ENCODE data around the gene NKPD1.

NKPD1 gene

GRCh38 chr19:45202637-45203036, 41.9 kb upstream of the NKPD1 start:
- H2AFZ ChIP-seq (ENCODE audit: low read depth, low read length), result no peak overlapping the region
- no peaks in the 10 kb centered on the region for H3K27me3 ChIP-seq (ENCODE audit: control insufficient read depth in 1 of 2, insufficient read depth in 1 of 2, low read length in 2 of 2)
- WGBS, result 87% methylated on average over 6 of the region's 6 CpGs
- H3K27ac ChIP-seq (ENCODE audit: low read length, poor library complexity, severe bottlenecking), result no peak overlapping the region
- DNase-seq, result no peak
- no peak overlapping the region for H2AK5ac ChIP-seq (ENCODE audit: low read length, severe bottlenecking)
- H2BK15ac ChIP-seq (ENCODE audit: low read depth, poor library complexity, severe bottlenecking), result no peak overlapping the region
- no peaks in the 10 kb centered on the region for H3K36me3 ChIP-seq (ENCODE audit: control insufficient read depth in 1 of 2, insufficient read depth in 2 of 2, low read depth in 1 of 2, low read length in 2 of 2)
- H3K9ac ChIP-seq (ENCODE audit: low read length), result no peak overlapping the region
- no peaks in the 10 kb centered on the region for H3K79me1 ChIP-seq (replicated peaks; ENCODE audit: low read length, poor library complexity, severe bottlenecking)
- no peak overlapping the region for H3K18ac ChIP-seq (ENCODE audit: low read depth in 1 of 2, low read length in 2 of 2)
- H3K14ac ChIP-seq (ENCODE audit: low read length in 2 of 2), result no peak overlapping the region
- H4K8ac ChIP-seq (ENCODE audit: low read length), result no peak overlapping the region
- no peak overlapping the region for H3K4me2 ChIP-seq (ENCODE audit: low read length, poor library complexity, severe bottlenecking)
- no peak overlapping the region for H3K23ac ChIP-seq (ENCODE audit: low read length in 2 of 2)
- no peak overlapping the region for H2BK12ac ChIP-seq (ENCODE audit: low read length in 2 of 2)
- H3K9me3 ChIP-seq (ENCODE audit: control insufficient read depth, low read length), result no peaks in the 10 kb centered on the region
- H3K4ac ChIP-seq (ENCODE audit: low read depth in 1 of 2, low read length in 2 of 2), result no peak overlapping the region
- no peaks in the 10 kb centered on the region for H3K4me1 ChIP-seq (ENCODE audit: control insufficient read depth, insufficient read depth, low read depth, low read length)
- H4K91ac ChIP-seq (ENCODE audit: low read length), result no peak overlapping the region
- H2BK120ac ChIP-seq (ENCODE audit: low read depth, low read length), result no peak overlapping the region
- H2BK5ac ChIP-seq (ENCODE audit: low read depth, low read length, poor library complexity, severe bottlenecking), result no peak overlapping the region
- no peak overlapping the region for H3K4me3 ChIP-seq (ENCODE audit: insufficient read depth in 1 of 2, low read depth in 1 of 2, low read length in 2 of 2)

- Histone ChIP-seq H2AK5ac (ENCODE audit: low read length, severe bottlenecking) (no peak overlapping the region), H4K8ac (ENCODE audit: low read length) (no peak overlapping the region), H2BK5ac (ENCODE audit: low read depth, low read length, poor library complexity, severe bottlenecking) (no peak overlapping the region), H3K27ac (ENCODE audit: low read length, poor library complexity, severe bottlenecking) (no peak overlapping the region), H2BK15ac (ENCODE audit: low read depth, poor library complexity, severe bottlenecking) (no peak overlapping the region), H2AFZ (ENCODE audit: low read depth, low read length) (no peak overlapping the region), H3K9ac (ENCODE audit: low read length) (no peak overlapping the region), H4K91ac (ENCODE audit: low read length) (no peak overlapping the region), H3K27me3 (ENCODE audit: control insufficient read depth in 1 of 2, insufficient read depth in 1 of 2, low read length in 2 of 2) (no peaks in the 10 kb centered on the region), H3K36me3 (ENCODE audit: control insufficient read depth in 1 of 2, insufficient read depth in 2 of 2, low read depth in 1 of 2, low read length in 2 of 2) (no peaks in the 10 kb centered on the region), H3K4me1 (ENCODE audit: control insufficient read depth, insufficient read depth, low read depth, low read length) (no peaks in the 10 kb centered on the region), H3K9me3 (ENCODE audit: control insufficient read depth, low read length) (no peaks in the 10 kb centered on the region), H3K18ac (ENCODE audit: low read depth in 1 of 2, low read length in 2 of 2) (no peak overlapping the region), H3K23ac (ENCODE audit: low read length in 2 of 2) (no peak overlapping the region), H2BK12ac (ENCODE audit: low read length in 2 of 2) (no peak overlapping the region), H3K14ac (ENCODE audit: low read length in 2 of 2) (no peak overlapping the region), H3K4ac (ENCODE audit: low read depth in 1 of 2, low read length in 2 of 2) (no peak overlapping the region), H3K4me2 (ENCODE audit: low read length, poor library complexity, severe bottlenecking) (no peak overlapping the region), H3K79me1 (replicated peaks; ENCODE audit: low read length, poor library complexity, severe bottlenecking) (no peaks in the 10 kb centered on the region), H2BK120ac (ENCODE audit: low read depth, low read length) (no peak overlapping the region), H3K4me3 (ENCODE audit: insufficient read depth in 1 of 2, low read depth in 1 of 2, low read length in 2 of 2) (no peak overlapping the region)
- DNase-seq, result peak; percentile 76
- WGBS, result 50% methylated on average over 4 of the region's 4 CpGs
These were observed 39.8 kb upstream of the NKPD1 start for GRCh38 chr19:45200568-45200967.

GRCh38 chr19:45195764-45196163, 35.0 kb upstream of the NKPD1 start:
- Histone ChIP-seq H3K18ac (ENCODE audit: low read depth in 1 of 2, low read length in 2 of 2) (no peak overlapping the region), H2BK15ac (ENCODE audit: low read depth, poor library complexity, severe bottlenecking) (no peak overlapping the region), H3K23ac (ENCODE audit: low read length in 2 of 2) (no peak overlapping the region), H3K4me3 (ENCODE audit: insufficient read depth in 1 of 2, low read depth in 1 of 2, low read length in 2 of 2) (no peak overlapping the region), H2BK12ac (ENCODE audit: low read length in 2 of 2) (no peak overlapping the region), H3K9me3 (ENCODE audit: control insufficient read depth, low read length) (no peaks in the 10 kb centered on the region), H3K4ac (ENCODE audit: low read depth in 1 of 2, low read length in 2 of 2) (no peak overlapping the region), H2AFZ (ENCODE audit: low read depth, low read length) (no peak overlapping the region), H2BK5ac (ENCODE audit: low read depth, low read length, poor library complexity, severe bottlenecking) (no peak overlapping the region), H3K9ac (ENCODE audit: low read length) (no peak overlapping the region), H3K4me1 (ENCODE audit: control insufficient read depth, insufficient read depth, low read depth, low read length) (no peaks in the 10 kb centered on the region), H4K8ac (ENCODE audit: low read length) (no peak overlapping the region), H3K4me2 (ENCODE audit: low read length, poor library complexity, severe bottlenecking) (no peak overlapping the region), H3K79me1 (replicated peaks; ENCODE audit: low read length, poor library complexity, severe bottlenecking) (no peaks in the 10 kb centered on the region), H3K27me3 (ENCODE audit: control insufficient read depth in 1 of 2, insufficient read depth in 1 of 2, low read length in 2 of 2) (no peaks in the 10 kb centered on the region), H2BK120ac (ENCODE audit: low read depth, low read length) (no peak overlapping the region), H4K91ac (ENCODE audit: low read length) (no peak overlapping the region), H3K27ac (ENCODE audit: low read length, poor library complexity, severe bottlenecking) (no peak overlapping the region), H2AK5ac (ENCODE audit: low read length, severe bottlenecking) (no peak overlapping the region), H3K36me3 (ENCODE audit: control insufficient read depth in 1 of 2, insufficient read depth in 2 of 2, low read depth in 1 of 2, low read length in 2 of 2) (no peaks in the 10 kb centered on the region), H3K14ac (ENCODE audit: low read length in 2 of 2) (no peak overlapping the region)
- DNase-seq, result peak; percentile 65
- 57% methylated on average over 6 of the region's 6 CpGs for WGBS

- Histone ChIP-seq H4K8ac (ENCODE audit: low read length) (no peak overlapping the region), H2AFZ (ENCODE audit: low read depth, low read length) (no peak overlapping the region), H3K27ac (ENCODE audit: low read length, poor library complexity, severe bottlenecking) (no peak overlapping the region), H3K23ac (ENCODE audit: low read length in 2 of 2) (no peak overlapping the region), H3K9ac (ENCODE audit: low read length) (no peak overlapping the region), H2BK120ac (ENCODE audit: low read depth, low read length) (no peak overlapping the region), H3K18ac (ENCODE audit: low read depth in 1 of 2, low read length in 2 of 2) (no peak overlapping the region), H3K4me3 (ENCODE audit: insufficient read depth in 1 of 2, low read depth in 1 of 2, low read length in 2 of 2) (no peak overlapping the region), H3K4me1 (ENCODE audit: control insufficient read depth, insufficient read depth, low read depth, low read length) (peaks cover 4% of the 10 kb centered on the region), H4K91ac (ENCODE audit: low read length) (no peak overlapping the region), H3K4me2 (ENCODE audit: low read length, poor library complexity, severe bottlenecking) (no peak overlapping the region), H2BK12ac (ENCODE audit: low read length in 2 of 2) (no peak overlapping the region), H3K9me3 (ENCODE audit: control insufficient read depth, low read length) (no peaks in the 10 kb centered on the region), H3K4ac (ENCODE audit: low read depth in 1 of 2, low read length in 2 of 2) (no peak overlapping the region), H3K27me3 (ENCODE audit: control insufficient read depth in 1 of 2, insufficient read depth in 1 of 2, low read length in 2 of 2) (no peaks in the 10 kb centered on the region), H2BK15ac (ENCODE audit: low read depth, poor library complexity, severe bottlenecking) (no peak overlapping the region), H3K79me1 (replicated peaks; ENCODE audit: low read length, poor library complexity, severe bottlenecking) (no peaks in the 10 kb centered on the region), H2BK5ac (ENCODE audit: low read depth, low read length, poor library complexity, severe bottlenecking) (no peak overlapping the region), H3K14ac (ENCODE audit: low read length in 2 of 2) (no peak overlapping the region), H3K36me3 (ENCODE audit: control insufficient read depth in 1 of 2, insufficient read depth in 2 of 2, low read depth in 1 of 2, low read length in 2 of 2) (peaks cover 0 to 2% of the 10 kb centered on the region in 2 experiments), H2AK5ac (ENCODE audit: low read length, severe bottlenecking) (no peak overlapping the region)
- WGBS, result 94% methylated on average over 4 of the region's 4 CpGs
- no peak for DNase-seq
These were observed 30.6 kb upstream of the NKPD1 start for GRCh38 chr19:45191375-45191774.
